ENCODE results near the gene MSH4. TPM values are rescaled to one million over a fixed set of nuclear protein-coding genes. Genes with fewer than 3 reads are reported as not detected.
"Not testable (repeated sequence)": the region's sequence is repeated elsewhere in the genome, so short reads cannot be mapped to it uniquely, and the experiment has no call there.

The MSH4 gene
- total RNA-seq, 1 experiment from 2014 or later: 0.21 TPM

GRCh38 chr1:75797606-75798216 lies 1.0 kb downstream of the MSH4 start:
- H3K4me1 Mint-ChIP-seq (ENCODE audit: insufficient read depth, unreplicated experiment): no peaks in the 10 kb centered on the region
- H3K36me3 Mint-ChIP-seq (ENCODE audit: insufficient read depth, unreplicated experiment): peaks cover 60% of the 10 kb centered on the region
- H3K9me3 Mint-ChIP-seq (ENCODE audit: unreplicated experiment): no peaks in the 10 kb centered on the region
- no peak for DNase-seq (ENCODE audit: unreplicated experiment)
- intact Hi-C loops (cut with micrococcal nuclease): no loop called here
- TF ChIP-seq CTCF (IDR thresholded peaks at IDR 0.05; ENCODE audit: unreplicated experiment): no peak
- no peaks in the 10 kb centered on the region for H3K27me3 Mint-ChIP-seq (ENCODE audit: insufficient read depth, unreplicated experiment)
- ChIA-PET POLR2A (interaction anchor here (0.9 to 2.2 kb wide), 3 partner anchors 8 to 11 kb away, joined by 3 to 8 read pairs (median 3); partner anchors contain the start of gene RABGGTB), CTCF (interaction anchor here (0.6 kb wide), 1 partner anchor 46 kb away, joined by 6 read pairs; no protein-coding TSS in a partner anchor)
- no TSS peak for BruUV-seq (replicated peaks)
- no peak overlapping the region for H3K4me3 Mint-ChIP-seq (ENCODE audit: unreplicated experiment)
- no peak overlapping the region for H3K27ac Mint-ChIP-seq (ENCODE audit: low read depth, unreplicated experiment)

GRCh38 chr1:75801480-75801879 lies 4.8 kb downstream of the MSH4 start:
- H3K9me3 Mint-ChIP-seq (ENCODE audit: unreplicated experiment); H3K4me1 Mint-ChIP-seq (ENCODE audit: insufficient read depth, unreplicated experiment); DNase-seq (ENCODE audit: unreplicated experiment); H3K27ac Mint-ChIP-seq (ENCODE audit: low read depth, unreplicated experiment); H3K27me3 Mint-ChIP-seq (ENCODE audit: insufficient read depth, unreplicated experiment); intact Hi-C loops (cut with micrococcal nuclease); BruUV-seq (replicated peaks); H3K4me3 Mint-ChIP-seq (ENCODE audit: unreplicated experiment): not testable (repeated sequence)
- ChIA-PET CTCF (interaction anchor here (0.7 kb wide), 1 partner anchor 1247 kb away, joined by 3 read pairs; no protein-coding TSS in a partner anchor), POLR2A (interaction anchor here (2.5 to 3.7 kb wide), 2 partner anchors 11 to 15 kb away, joined by 16 to 20 read pairs; partner anchors contain the start of gene RABGGTB)
- H3K36me3 Mint-ChIP-seq (ENCODE audit: insufficient read depth, unreplicated experiment): peaks cover 22% of the 10 kb centered on the region

GRCh38 chr1:75808921-75809320 lies 12.2 kb downstream of the MSH4 start:
- intact Hi-C loops (cut with micrococcal nuclease): no loop called here
- Mint-ChIP-seq H3K4me3 (ENCODE audit: unreplicated experiment) (no peak overlapping the region), H3K9me3 (ENCODE audit: unreplicated experiment) (no peaks in the 10 kb centered on the region), H3K36me3 (ENCODE audit: insufficient read depth, unreplicated experiment) (no peaks in the 10 kb centered on the region), H3K4me1 (ENCODE audit: insufficient read depth, unreplicated experiment) (no peaks in the 10 kb centered on the region), H3K27me3 (ENCODE audit: insufficient read depth, unreplicated experiment) (no peaks in the 10 kb centered on the region), H3K27ac (ENCODE audit: low read depth, unreplicated experiment) (no peak overlapping the region)
- CTCF ChIA-PET: no interaction called here
- no peak for DNase-seq (ENCODE audit: unreplicated experiment)
- BruUV-seq (replicated peaks): no TSS peak
- TF ChIP-seq CTCF (IDR thresholded peaks at IDR 0.05; ENCODE audit: unreplicated experiment): no peak
- POLR2A ChIA-PET: no interaction called here

- POLR2A ChIA-PET: interaction anchor here (0.6 kb wide), 1 partner anchor 14 kb away, joined by 3 read pairs; no protein-coding TSS in a partner anchor
- intact Hi-C loops (cut with micrococcal nuclease); CTCF ChIA-PET; DNase-seq (ENCODE audit: unreplicated experiment); H3K4me1 Mint-ChIP-seq (ENCODE audit: insufficient read depth, unreplicated experiment); H3K36me3 Mint-ChIP-seq (ENCODE audit: insufficient read depth, unreplicated experiment); H3K27ac Mint-ChIP-seq (ENCODE audit: low read depth, unreplicated experiment); H3K27me3 Mint-ChIP-seq (ENCODE audit: insufficient read depth, unreplicated experiment); BruUV-seq (replicated peaks); H3K4me3 Mint-ChIP-seq (ENCODE audit: unreplicated experiment); H3K9me3 Mint-ChIP-seq (ENCODE audit: unreplicated experiment): not testable (repeated sequence)
Measured at GRCh38 chr1:75810113-75810512, 13.4 kb downstream of the MSH4 start.

- intact Hi-C loops (cut with micrococcal nuclease): no loop called here
- Mint-ChIP-seq H3K4me3 (ENCODE audit: unreplicated experiment) (no peak overlapping the region), H3K9me3 (ENCODE audit: unreplicated experiment) (no peaks in the 10 kb centered on the region), H3K27me3 (ENCODE audit: insufficient read depth, unreplicated experiment) (no peaks in the 10 kb centered on the region), H3K4me1 (ENCODE audit: insufficient read depth, unreplicated experiment) (no peaks in the 10 kb centered on the region), H3K27ac (ENCODE audit: low read depth, unreplicated experiment) (no peak overlapping the region), H3K36me3 (ENCODE audit: insufficient read depth, unreplicated experiment) (no peaks in the 10 kb centered on the region)
- POLR2A ChIA-PET: no interaction called here
- TF ChIP-seq CTCF (IDR thresholded peaks at IDR 0.05; ENCODE audit: unreplicated experiment): no peak
- no TSS peak for BruUV-seq (replicated peaks)
- no peak for DNase-seq (ENCODE audit: unreplicated experiment)
- CTCF ChIA-PET: no interaction called here
Measured at GRCh38 chr1:75811211-75811981, 14.7 kb downstream of the MSH4 start.
